ENCODE measurements around the gene TMEM256. TPM values are rescaled to one million over a fixed set of nuclear protein-coding genes. Genes with fewer than 3 reads are reported as not detected.

The TMEM256 gene
- total and polyA plus RNA-seq, 9 of the 15 experiments (the other 6 are each of a cell fraction or from before 2014, with no cell fraction given): 43.4 to 177 (median 68.5) TPM

DNA sequence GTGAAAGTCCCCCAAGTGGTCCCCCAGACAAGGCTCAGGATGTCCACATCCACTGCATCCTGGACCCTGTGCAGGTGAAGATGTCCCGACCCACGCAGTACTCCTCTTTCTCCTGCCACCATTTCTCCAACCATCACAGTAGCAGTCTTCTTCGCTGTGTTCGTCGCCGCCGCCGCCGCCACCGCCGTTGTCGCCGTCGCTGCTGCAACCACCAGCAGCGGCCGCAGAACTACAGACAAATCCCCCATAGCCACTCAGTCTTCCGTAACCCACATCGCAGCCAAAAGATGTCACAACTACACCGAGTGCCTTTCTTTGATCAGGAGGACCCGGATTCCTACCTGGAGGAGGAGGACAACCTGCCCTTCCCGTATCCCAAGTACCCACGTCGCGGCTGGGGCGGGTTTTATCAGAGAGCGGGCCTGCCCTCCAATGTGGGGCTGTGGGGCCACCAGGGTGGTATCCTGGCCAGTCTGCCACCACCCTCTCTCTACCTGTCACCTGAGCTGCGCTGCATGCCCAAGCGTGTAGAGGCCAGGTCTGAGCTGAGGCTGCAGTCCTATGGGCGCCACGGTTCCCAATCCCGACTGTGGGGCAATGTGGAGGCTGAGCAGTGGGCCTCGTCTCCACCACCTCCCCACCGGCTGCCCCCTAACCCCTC is 22.4 kb upstream of the TMEM256 start:
- TF ChIP-seq POLR2AphosphoS2 (IDR thresholded peaks at IDR 0.05; ENCODE audit: low read length): no peak
- TF ChIP-seq, protein P1, sequence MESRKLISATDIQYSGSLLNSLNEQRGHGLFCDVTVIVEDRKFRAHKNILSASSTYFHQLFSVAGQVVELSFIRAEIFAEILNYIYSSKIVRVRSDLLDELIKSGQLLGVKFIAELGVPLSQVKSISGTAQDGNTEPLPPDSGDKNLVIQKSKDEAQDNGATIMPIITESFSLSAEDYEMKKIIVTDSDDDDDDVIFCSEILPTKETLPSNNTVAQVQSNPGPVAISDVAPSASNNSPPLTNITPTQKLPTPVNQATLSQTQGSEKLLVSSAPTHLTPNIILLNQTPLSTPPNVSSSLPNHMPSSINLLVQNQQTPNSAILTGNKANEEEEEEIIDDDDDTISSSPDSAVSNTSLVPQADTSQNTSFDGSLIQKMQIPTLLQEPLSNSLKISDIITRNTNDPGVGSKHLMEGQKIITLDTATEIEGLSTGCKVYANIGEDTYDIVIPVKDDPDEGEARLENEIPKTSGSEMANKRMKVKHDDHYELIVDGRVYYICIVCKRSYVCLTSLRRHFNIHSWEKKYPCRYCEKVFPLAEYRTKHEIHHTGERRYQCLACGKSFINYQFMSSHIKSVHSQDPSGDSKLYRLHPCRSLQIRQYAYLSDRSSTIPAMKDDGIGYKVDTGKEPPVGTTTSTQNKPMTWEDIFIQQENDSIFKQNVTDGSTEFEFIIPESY (CRISPR knock-in tag; IDR thresholded peaks at IDR 0.05): peak; percentile 49; the same call in 1 of the 2 replicates
- no peak overlapping the region for H2AFZ ChIP-seq (ENCODE audit: low read depth, low read length)
- H3K27me3 ChIP-seq (ENCODE audit: control insufficient read depth in 2 of 2, insufficient read depth in 2 of 2, low read length in 2 of 2): no peaks in the 10 kb centered on the region
- in situ Hi-C loops (cut with MboI): no loop called here
- ChIA-PET POLR2A (interaction anchor here (1.8 kb wide), 1 partner anchor 9 kb away, joined by 8 read pairs; the partner anchor contains the start of gene TMEM102), CTCF (ENCODE audit: low intra/inter-chr PET ratio) (no interaction called here)
- H3K4me1 ChIP-seq (replicated peaks in 1 of 2; ENCODE audit: control insufficient read depth in 2 of 2, insufficient read depth in 2 of 2, low read length in 2 of 2): peaks cover 0 to 14% of the 10 kb centered on the region in 2 experiments; a peak in 2 of 5 replicates
- H3K4me3 ChIP-seq: no peak overlapping the region
- H3K36me3 ChIP-seq (ENCODE audit: control insufficient read depth, insufficient read depth, low read length): no peaks in the 10 kb centered on the region
- no peaks in the 10 kb centered on the region for H3K9me1 ChIP-seq (ENCODE audit: control insufficient read depth, insufficient read depth, low read length)
- H3K4me2 ChIP-seq (ENCODE audit: insufficient read depth, low read length): no peak overlapping the region
- no peaks in the 10 kb centered on the region for H3K79me2 ChIP-seq (ENCODE audit: control insufficient read depth, insufficient read depth, low read length)
- no peak for DNase-seq (ENCODE audit: extremely low read depth in 1 of 4, low spot score in 3 of 4)
- H3K9ac ChIP-seq (ENCODE audit: insufficient read depth in 1 of 2, low read depth in 2 of 2, low read length in 2 of 2): peak overlapping the region in 1 of 2 experiments; percentile 17; a peak in 1 of 4 replicates
- H4K20me1 ChIP-seq (replicated peaks; ENCODE audit: control insufficient read depth, insufficient read depth, low read length): no peaks in the 10 kb centered on the region
- ATAC-seq: no peak
- intact Hi-C loops (cut with micrococcal nuclease): no loop called here
- H3K9me3 ChIP-seq (replicated peaks; ENCODE audit: control insufficient read depth, insufficient read depth, low read depth, low read length): no peaks in the 10 kb centered on the region
- 56% methylated on average over 14 of the region's 33 CpGs for whole genome bisulfite sequencing (ENCODE audit: insufficient coverage, low coverage, missing lambda C conversion rate)
- FAIRE-seq: no peak
- BruUV-seq (replicated peaks): no TSS peak
- H3K27ac ChIP-seq (ENCODE audit: extremely low read depth, low read depth, low read length): no peak overlapping the region
